NCI-H82 treated with DMSO at 0.1 percent for 48 hours (cell line): ENCODE data around the gene MIEF2.

Source experiments
- DNase-seq: peaks from one replicate; lab custom pipeline; 2025; ENCODE audit not compliant: unreplicated experiment; lab: John Stamatoyannopoulos, UW

The MIEF2 gene

DNA sequence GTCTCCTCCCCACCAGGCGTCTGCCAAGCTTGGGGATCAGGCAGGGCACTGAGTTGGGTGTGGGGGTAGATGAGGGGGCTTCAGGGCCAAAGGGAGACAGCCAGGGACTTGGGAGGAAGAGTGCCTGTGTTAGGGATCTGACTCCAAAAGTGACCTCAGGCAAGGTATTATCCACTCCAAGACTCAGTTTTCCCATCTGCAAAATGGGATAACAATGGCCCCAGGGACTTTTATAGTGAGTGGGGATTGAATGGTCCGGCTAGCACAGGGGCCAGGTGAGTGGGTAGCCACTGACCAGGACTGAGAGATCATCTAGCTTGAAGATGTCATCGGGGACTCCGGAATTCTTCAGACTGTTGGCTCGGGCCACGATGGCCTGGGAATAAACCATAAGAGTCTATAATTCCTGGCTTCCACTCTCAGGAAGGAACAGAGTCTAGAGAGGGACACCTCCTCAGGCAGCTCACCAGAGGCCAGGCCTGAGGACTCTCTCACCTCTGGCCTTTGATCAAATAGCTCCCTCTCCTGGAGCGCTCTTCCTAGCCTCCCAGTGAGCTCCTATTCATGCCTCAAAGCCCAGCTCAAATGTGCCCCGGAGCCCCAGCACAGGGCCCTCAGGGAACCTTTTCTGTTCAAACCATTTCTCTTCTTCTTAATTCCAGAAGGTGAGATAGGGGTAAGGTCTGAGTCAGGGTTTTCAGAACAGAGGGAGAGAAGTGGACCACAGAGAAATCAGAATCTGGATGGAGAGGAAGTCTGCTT, 5.4 kb upstream of the MIEF2 start:
- no peak for DNase-seq

DNA sequence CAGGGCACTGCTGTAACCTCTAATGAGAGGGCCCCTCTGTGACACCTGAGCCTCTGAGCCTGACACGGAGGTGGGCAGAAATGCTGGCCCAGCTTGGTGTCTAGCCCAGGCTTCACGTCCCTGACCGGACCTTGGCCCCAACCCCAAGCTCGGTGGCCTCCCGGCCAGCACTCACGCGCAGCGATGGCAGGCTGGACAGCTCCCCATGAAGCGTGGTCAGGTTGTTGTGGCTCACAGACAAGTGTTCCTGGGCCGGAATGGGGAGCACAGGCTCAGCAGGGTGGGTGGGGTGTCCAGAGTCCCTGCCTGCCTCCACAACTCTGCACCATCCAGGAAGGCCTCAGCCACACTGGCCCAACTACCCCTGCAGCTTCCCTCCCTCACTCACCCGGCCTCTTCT, 4.1 kb upstream of the MIEF2 start:
- DNase-seq = no peak

GRCh38 chr17:18256776-18257175, 3.7 kb upstream of the MIEF2 start:
- DNase-seq = no peak

DNA sequence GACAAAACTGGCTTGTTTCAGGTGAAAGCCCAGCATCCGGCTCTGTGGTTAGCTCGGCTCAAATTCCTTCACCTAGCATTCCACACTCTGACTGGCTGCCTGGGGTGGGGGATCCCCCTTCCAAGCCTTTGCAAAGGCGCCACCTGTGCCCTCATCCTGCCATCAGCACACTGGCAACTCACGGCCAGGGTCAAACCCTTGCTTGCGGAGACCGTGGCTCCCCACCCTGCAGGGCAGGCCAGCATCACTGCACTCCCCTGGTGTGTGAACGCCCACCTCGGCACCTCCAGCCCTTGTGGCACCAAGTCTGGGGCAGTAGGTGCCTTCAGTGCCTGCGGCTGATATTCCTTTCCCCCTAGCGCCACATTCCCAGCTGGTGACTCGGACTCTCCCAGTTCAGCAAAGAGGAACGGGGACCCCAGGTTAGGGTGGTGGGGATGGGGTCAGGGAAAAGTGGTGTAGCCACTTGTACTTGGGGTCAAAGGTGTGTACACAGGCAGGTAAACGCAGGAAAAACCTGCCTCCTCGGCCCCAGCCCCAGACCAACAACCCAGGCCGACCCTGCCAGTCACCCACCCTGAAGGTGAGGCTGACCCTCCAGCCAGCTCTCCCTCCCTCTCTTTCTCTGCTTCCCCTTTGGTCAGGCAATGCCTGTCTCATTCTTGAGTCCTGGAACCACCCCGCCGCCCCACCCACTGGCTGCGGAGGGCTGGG, 3.0 kb upstream of the MIEF2 start:
- DNase-seq = no peak

DNA sequence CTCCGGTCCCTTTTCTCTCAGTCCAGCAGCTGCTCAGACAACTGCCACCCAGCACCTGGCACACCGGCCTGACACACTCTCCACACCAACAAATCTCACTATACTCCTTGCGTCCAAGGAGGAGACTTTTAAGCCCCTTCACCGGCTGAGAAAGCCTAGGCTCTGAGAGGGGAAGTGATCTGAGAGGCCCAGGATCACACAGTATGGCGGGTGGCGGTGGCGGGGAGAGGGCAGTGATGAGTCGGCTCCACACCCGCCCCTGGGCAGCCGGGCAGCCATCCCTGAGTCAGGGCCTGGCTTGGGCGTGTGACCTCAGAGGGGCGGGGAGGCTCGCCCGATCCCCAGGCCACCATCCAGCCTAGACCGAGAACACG, 2.5 kb upstream of the MIEF2 start:
- DNase-seq = no peak

DNA sequence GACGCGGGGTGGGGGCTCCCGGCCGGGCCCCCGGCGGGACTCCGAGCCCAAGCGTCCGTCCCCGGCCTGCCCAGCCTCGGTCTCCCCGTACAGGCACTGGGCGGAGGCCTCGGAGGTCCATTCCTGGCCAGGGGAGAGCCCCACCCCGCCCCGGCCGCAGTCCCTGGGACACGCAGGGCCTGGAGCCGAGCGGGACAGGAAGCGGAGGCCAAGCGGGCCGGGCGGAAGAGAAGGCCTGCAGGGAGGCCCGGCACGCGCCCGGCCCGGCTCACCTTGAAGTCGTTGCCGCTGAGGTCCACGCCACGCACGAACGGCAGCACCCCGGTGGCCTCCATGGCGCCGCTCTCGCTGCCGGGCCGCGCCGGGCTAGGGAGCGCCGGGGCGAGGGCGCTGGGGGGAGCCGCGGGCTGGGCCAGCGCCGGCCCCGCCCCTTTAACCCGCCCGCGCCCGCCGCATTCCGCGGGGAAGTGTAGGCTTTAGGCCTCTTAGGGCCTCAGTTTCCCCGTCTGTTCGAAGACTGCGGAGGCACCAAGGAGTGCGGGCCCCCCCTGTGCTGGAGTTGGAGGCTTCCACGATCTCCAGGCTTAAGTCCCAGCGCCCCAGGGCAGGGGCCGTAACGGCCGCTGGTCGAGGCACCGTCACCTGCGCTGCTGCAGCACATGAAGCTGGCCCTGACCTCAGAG, 2.0 kb upstream of the MIEF2 start, which contains the start of gene FLII:
Gene FLII, minus strand, starts transcription at position 383 of the 683 bp plus-strand sequence. Its CDS starts 48 bp downstream, at position 335.
- DNase-seq = no peak

GRCh38 chr17:18259621-18260331, 686 bp upstream of the MIEF2 start:
- DNase-seq = no peak

GRCh38 chr17:18261146-18261515, 669 bp downstream of the MIEF2 start:
- DNase-seq = no peak

DNA sequence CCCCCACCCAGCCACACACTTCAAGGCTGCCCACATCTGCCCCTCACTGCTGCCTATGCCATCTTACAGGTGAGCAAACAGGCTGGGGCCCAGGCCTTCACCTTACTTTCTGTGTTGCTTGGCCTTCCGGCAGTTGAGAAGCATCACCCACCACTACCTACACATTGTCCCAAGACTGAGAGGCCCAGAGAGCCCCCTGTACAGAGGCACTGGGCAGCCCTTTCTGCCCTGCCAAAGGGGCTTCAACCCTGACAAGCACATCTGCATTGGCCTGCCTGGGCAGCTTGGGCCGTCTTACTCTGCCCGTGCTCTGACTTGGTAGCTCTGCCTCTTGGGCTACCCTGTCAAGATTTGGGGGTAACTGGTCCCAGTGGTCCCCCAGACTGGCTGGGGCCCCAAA, 1.2 kb downstream of the MIEF2 start:
- no peak for DNase-seq

GRCh38 chr17:18262111-18262510, 1.6 kb downstream of the MIEF2 start:
- DNase-seq = no peak

DNA sequence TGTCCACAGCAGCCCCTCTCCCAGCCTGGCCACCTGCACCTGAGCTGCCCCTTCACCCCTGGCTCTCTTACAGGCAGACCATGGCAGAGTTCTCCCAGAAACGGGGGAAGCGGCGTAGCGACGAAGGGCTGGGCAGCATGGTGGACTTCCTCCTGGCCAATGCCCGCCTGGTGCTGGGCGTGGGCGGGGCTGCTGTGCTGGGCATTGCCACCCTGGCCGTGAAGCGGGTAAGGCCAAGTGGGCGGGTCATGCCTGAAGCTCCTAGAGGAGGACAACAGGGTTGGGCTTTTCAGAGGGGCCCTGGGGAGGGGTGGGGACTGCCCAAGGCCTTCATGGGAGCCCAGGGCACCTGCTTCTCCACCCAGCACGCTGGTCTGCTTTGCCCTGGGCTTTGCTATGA, 2.2 kb downstream of the MIEF2 start:
- no peak for DNase-seq

DNA sequence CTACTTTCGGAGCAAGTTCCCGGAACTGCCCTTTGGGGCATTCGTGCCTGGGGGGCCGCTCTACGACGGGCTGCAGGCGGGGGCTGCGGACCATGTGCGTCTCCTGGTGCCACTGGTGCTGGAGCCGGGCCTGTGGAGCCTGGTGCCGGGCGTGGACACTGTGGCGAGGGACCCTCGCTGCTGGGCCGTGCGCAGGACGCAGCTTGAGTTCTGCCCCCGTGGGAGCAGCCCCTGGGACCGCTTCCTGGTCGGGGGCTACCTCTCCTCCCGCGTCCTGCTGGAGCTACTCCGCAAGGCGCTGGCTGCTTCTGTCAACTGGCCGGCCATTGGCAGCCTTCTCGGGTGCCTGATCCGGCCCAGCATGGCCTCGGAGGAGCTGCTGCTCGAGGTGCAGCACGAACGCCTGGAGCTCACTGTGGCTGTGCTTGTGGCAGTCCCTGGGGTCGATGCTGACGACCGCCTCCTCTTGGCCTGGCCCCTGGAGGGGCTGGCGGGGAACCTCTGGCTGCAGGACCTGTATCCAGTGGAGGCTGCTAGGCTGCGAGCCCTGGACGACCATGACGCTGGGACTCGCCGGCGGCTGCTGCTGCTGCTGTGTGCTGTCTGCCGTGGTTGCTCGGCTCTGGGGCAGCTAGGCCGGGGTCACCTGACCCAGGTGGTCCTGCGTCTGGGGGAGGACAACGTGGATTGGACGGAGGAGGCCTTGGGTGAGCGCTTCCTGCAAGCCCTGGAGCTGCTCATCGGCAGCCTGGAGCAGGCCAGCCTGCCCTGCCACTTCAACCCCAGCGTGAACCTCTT, 3.6 kb downstream of the MIEF2 start:
- DNase-seq = no peak

GRCh38 chr17:18267366-18267765, 6.9 kb downstream of the MIEF2 start:
- no peak for DNase-seq

GRCh38 chr17:18267927-18268711, 7.7 kb downstream of the MIEF2 start:
- DNase-seq = no peak

GRCh38 chr17:18270046-18270931, 9.8 kb downstream of the MIEF2 start:
- no peak for DNase-seq

GRCh38 chr17:18277076-18277475, 16.6 kb downstream of the MIEF2 start:
- DNase-seq = no peak

DNA sequence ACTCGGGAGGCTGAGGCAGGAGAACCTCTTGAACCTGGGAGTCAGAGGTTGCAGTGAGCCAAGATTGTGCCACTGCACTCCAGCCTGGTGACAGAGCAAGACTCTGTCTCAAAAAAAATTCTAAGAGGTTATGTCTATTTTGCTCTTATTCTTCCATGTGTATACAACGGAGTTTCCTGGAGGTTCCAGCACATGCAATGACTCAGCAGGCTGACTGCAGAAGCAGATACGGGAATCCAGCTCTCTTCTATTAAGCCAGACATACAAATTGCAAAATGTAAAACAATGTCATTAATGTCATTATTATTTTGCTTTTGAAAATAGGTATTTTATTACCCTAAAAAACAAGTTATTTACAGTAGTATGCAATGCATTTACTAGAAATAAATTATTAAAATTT, 18.4 kb downstream of the MIEF2 start:
- DNase-seq = no peak

- DNase-seq = no peak
Observed at GRCh38 chr17:18280249-18280648, 19.8 kb downstream of the MIEF2 start.
